MCF 10A (cell line): ENCODE results near the gene ADRA2A. TPM values are rescaled to one million over a fixed set of nuclear protein-coding genes. Genes with fewer than 3 reads are reported as not detected.

Experiments used
- BruUV-seq: library from RNA; stranded (reverse); fragments of 400-500 nt; replicated peaks from 2 replicates; lab custom pipeline; 2021; lab: Mats Ljungman, UMichigan
- CTCF ChIA-PET: fragments of 300-600 bp; sonication (Branson Sonifier 250); formaldehyde crosslinking; extraction: SDS; loops from one replicate; lab custom pipeline; 2021; ENCODE audit warnings: antibody characterized with exemption, inconsistent platforms; lab: Yijun Ruan, JAX
- POLR2A ChIA-PET: fragments of 300-600, 350-650 bp; sonication (Branson Sonifier 250); formaldehyde crosslinking; extraction: SDS; loops from one replicate; lab custom pipeline; 2020; ENCODE audit warnings: antibody characterized with exemption, inconsistent platforms; lab: Yijun Ruan, JAX
- DNase-seq: peaks from one replicate; pipeline ENCODE4 v3.0.0-alpha.2; 2018; ENCODE audit not compliant: unreplicated experiment
- H3K27ac Mint-ChIP-seq: one replicate; pipeline ENCODE4 v1.8.0; 2022; ENCODE audit warnings: mild to moderate bottlenecking, low read depth, mixed read lengths; ENCODE audit not compliant: unreplicated experiment
- H3K27me3 Mint-ChIP-seq: one replicate; pipeline ENCODE4 v1.8.0; 2022; ENCODE audit warnings: mixed read lengths; ENCODE audit not compliant: insufficient read depth, unreplicated experiment
- H3K36me3 Mint-ChIP-seq: one replicate; pipeline ENCODE4 v1.8.0; 2022; ENCODE audit warnings: mild to moderate bottlenecking, moderate library complexity, mixed read lengths; ENCODE audit not compliant: insufficient read depth, unreplicated experiment
- H3K4me1 Mint-ChIP-seq: one replicate; pipeline ENCODE4 v1.8.0; 2022; ENCODE audit warnings: mixed read lengths; ENCODE audit not compliant: insufficient read depth, unreplicated experiment
- H3K4me3 Mint-ChIP-seq: one replicate; pipeline ENCODE4 v1.8.0; 2022; ENCODE audit warnings: mild to moderate bottlenecking, moderate library complexity, mixed read lengths; ENCODE audit not compliant: unreplicated experiment
- H3K9me3 Mint-ChIP-seq: one replicate; pipeline ENCODE4 v1.8.0; 2022; ENCODE audit warnings: mixed read lengths; ENCODE audit not compliant: unreplicated experiment
- CTCF ChIP-seq: fragments of 200-600 bp; IDR thresholded peaks from one replicate; pipeline ENCODE4 v1.8.0; 2022; ENCODE audit warnings: antibody characterized with exemption, mild to moderate bottlenecking; ENCODE audit not compliant: unreplicated experiment
- intact Hi-C: fragments of 100-400 bp; cut with micrococcal nuclease; formaldehyde crosslinking; loops from 2 replicates; pipeline ENCODE4 v1.14.1; 2022
- total RNA-seq: library from RNA; stranded (reverse); gene quantifications from 2 replicates; pipeline ENCODE4 v1.2.3, GENCODE V29; 2022

Gene ADRA2A
- total RNA-seq, 1 experiment from 2014 or later, result not detected

- Mint-ChIP-seq H3K27me3 (peaks cover 31% of the 10 kb centered on the region), H3K4me1 (peaks cover 4% of the 10 kb centered on the region), H3K9me3 (no peaks in the 10 kb centered on the region), H3K4me3 (no peak overlapping the region), H3K36me3 (no peaks in the 10 kb centered on the region), H3K27ac (no peak overlapping the region)
- POLR2A ChIA-PET, result no interaction called here
- CTCF ChIA-PET, result interaction anchor here (0.6 kb wide), 1 partner anchor 16 kb away, joined by 4 read pairs; no protein-coding TSS in a partner anchor
- TF ChIP-seq CTCF, result no peak
- intact Hi-C loops, result no loop called here
- no TSS peak for BruUV-seq
- no peak for DNase-seq
These were observed 42.8 kb downstream of the ADRA2A start for GRCh38 chr10:111119637-111120036.

- no peak for TF ChIP-seq CTCF
- DNase-seq, result no peak
- no peak overlapping the region for H3K4me3 Mint-ChIP-seq
- BruUV-seq, result no TSS peak
- peaks cover 6% of the 10 kb centered on the region for H3K4me1 Mint-ChIP-seq
- intact Hi-C loops, result no loop called here
- no peaks in the 10 kb centered on the region for H3K9me3 Mint-ChIP-seq
- CTCF ChIA-PET, result no interaction called here
- no peak overlapping the region for H3K27ac Mint-ChIP-seq
- POLR2A ChIA-PET, result no interaction called here
- H3K36me3 Mint-ChIP-seq, result no peaks in the 10 kb centered on the region
- H3K27me3 Mint-ChIP-seq, result peaks cover 31% of the 10 kb centered on the region
These were observed 45.3 kb downstream of the ADRA2A start for GRCh38 chr10:111122127-111122526.

GRCh38 chr10:111123883-111124282, 47.1 kb downstream of the ADRA2A start:
- Mint-ChIP-seq H3K27me3 (peaks cover 31% of the 10 kb centered on the region), H3K27ac (no peak overlapping the region), H3K36me3 (no peaks in the 10 kb centered on the region), H3K4me3 (no peak overlapping the region), H3K4me1 (peaks cover 6% of the 10 kb centered on the region), H3K9me3 (no peaks in the 10 kb centered on the region)
- intact Hi-C loops, result no loop called here
- TF ChIP-seq CTCF, result no peak
- no TSS peak for BruUV-seq
- ChIA-PET CTCF (interaction anchor here (0.6 kb wide), 1 partner anchor 20 kb away, joined by 3 read pairs; no protein-coding TSS in a partner anchor), POLR2A (no interaction called here)
- no peak for DNase-seq

- H3K4me3 Mint-ChIP-seq, result no peak overlapping the region
- POLR2A ChIA-PET, result no interaction called here
These were observed 48.3 kb downstream of the ADRA2A start for GRCh38 chr10:111125102-111125501.

More at GRCh38 chr10:111125102-111125501, 48.3 kb downstream of the ADRA2A start:
- BruUV-seq, result no TSS peak
- Mint-ChIP-seq H3K9me3 (no peaks in the 10 kb centered on the region), H3K4me1 (peaks cover 12% of the 10 kb centered on the region), H3K36me3 (no peaks in the 10 kb centered on the region), H3K27me3 (peaks cover 26% of the 10 kb centered on the region), H3K27ac (no peak overlapping the region)
- CTCF ChIA-PET, result no interaction called here
- intact Hi-C loops, result no loop called here
- TF ChIP-seq CTCF, result no peak
- DNase-seq, result no peak
